Esophagus muscularis mucosa (tissue), 4 donors: ENCODE data around the gene CRACDL. TPM values are rescaled to one million over a fixed set of nuclear protein-coding genes. Genes with fewer than 3 reads are reported as not detected.

Source experiments
- DNase-seq: peaks from one replicate; pipeline ENCODE4 v3.0.0-alpha.2; 2017; ENCODE audit errors: extremely low spot score
- H3K27ac ChIP-seq, 4 donors: fragments of 200-600 bp; sonication (generic); replicated peaks in 1 of 4; 1 replicate in 3 of 4; 2 replicates in 1 of 4; pipeline ENCODE4 v1.5.1; 2016 to 2019; ENCODE audit warnings: mild to moderate bottlenecking in 1 of 4
- H3K27me3 ChIP-seq, 4 donors: fragments of 200-600 bp; sonication (generic); one replicate each; pipeline versions ENCODE4 v1.5.1 to v1.6.0; 2016 to 2019
- H3K36me3 ChIP-seq, 4 donors: fragments of 200-600 bp; sonication (generic); one replicate each; pipeline ENCODE4 v1.5.1; 2016 to 2019
- H3K4me1 ChIP-seq, 4 donors: fragments of 200-600 bp; sonication (generic); one replicate each; pipeline ENCODE4 v1.5.1; 2016 to 2019
- H3K4me3 ChIP-seq, 4 donors: fragments of 200-600 bp; sonication (generic); 1 replicate in 2 of 4; 2 replicates in 2 of 4; pipeline ENCODE4 v1.5.1; 2016 to 2019; ENCODE audit warnings: mild to moderate bottlenecking in 4 of 4, moderate library complexity in 1 of 4
- H3K9me3 ChIP-seq, 4 donors: fragments of 200-600 bp; sonication (generic); 1 replicate in 3 of 4; 2 replicates in 1 of 4; pipeline ENCODE4 v1.5.1; 2016 to 2019
- CTCF ChIP-seq, 3 experiments: fragments of 200-600 bp in 2 of 3; fragments of 450-650 bp in 1 of 3; sonication (generic) in 2 of 3; IDR thresholded peaks; one replicate each; pipeline ENCODE4 v1.5.1; 2017 to 2019; ENCODE audit warnings: antibody characterized with exemption in 3 of 3, mild to moderate bottlenecking in 2 of 3, moderate library complexity in 1 of 3
- EP300 ChIP-seq: sonication (generic); formaldehyde crosslinking; IDR thresholded peaks from one replicate; pipeline ENCODE4 v1.6.1; 2017; ENCODE audit warnings: antibody characterized with exemption
- POLR2A ChIP-seq: fragments of 450-650 bp; IDR thresholded peaks from one replicate; pipeline ENCODE4 v1.6.1; 2017; ENCODE audit warnings: antibody characterized with exemption, moderate library complexity, mild to moderate bottlenecking, low read depth
- POLR2AphosphoS5 ChIP-seq, 2 donors: sonication (generic); formaldehyde crosslinking; IDR thresholded peaks; one replicate each; pipeline ENCODE4 v1.6.1; 2017; ENCODE audit warnings: antibody characterized with exemption in 2 of 2
- WGBS: methylation state at CpG from one replicate; pipeline ENCODE4 v1.1.5; 2018; 5-methylcytosine and 5-hydroxymethylcytosine counted together
- intact Hi-C: fragments of 100-400 bp; cut with DNase I; formaldehyde crosslinking; loops from one replicate; pipeline ENCODE4 v1.15.1; 2023
- total RNA-seq, 4 donors: library from RNA; depleted of rRNA; stranded (reverse); fragments of >200 nt; gene quantifications; one replicate each; pipeline versions ENCODE4 v1.1.0 to v1.2.1, GENCODE V29; 2016

CRACDL gene
- total RNA-seq, 4 donors from 2014 or later = 1.7 to 4.7 (median 3.3) TPM

GRCh38 chr2:98799375-98800329 is 136.4 kb downstream of the CRACDL start:
- Histone ChIP-seq H3K27ac (peak overlapping the region in 3 of 4 donors; percentile 6 to 61 (median 35)), H3K9me3 (no peaks in the 10 kb centered on the region), H3K36me3 (peaks cover 0 to 20% (median 0%) of the 10 kb centered on the region in 4 donors), H3K4me1 (peaks cover 0 to 4% (median under 1%) of the 10 kb centered on the region in 4 donors), H3K27me3 (no peaks in the 10 kb centered on the region), H3K4me3 (no peak overlapping the region)
- intact Hi-C loops = no loop called here
- 82% methylated on average over 10 of the region's 10 CpGs for WGBS
- DNase-seq = peak; percentile 79
- TF ChIP-seq POLR2AphosphoS5 (IDR thresholded peaks at IDR 0.05) (no peak), CTCF (IDR thresholded peaks at IDR 0.05) (no peak), POLR2A (no peak), EP300 (no peak)

- Histone ChIP-seq H3K4me1 (peaks cover 0 to 8% (median 2%) of the 10 kb centered on the region in 4 donors), H3K36me3 (peaks cover 0 to 36% (median 0%) of the 10 kb centered on the region in 4 donors), H3K4me3 (no peak overlapping the region), H3K27me3 (no peaks in the 10 kb centered on the region), H3K27ac (no peak overlapping the region), H3K9me3 (no peaks in the 10 kb centered on the region)
- intact Hi-C loops = no loop called here
- no peak for TF ChIP-seq EP300
- peak; percentile 64 for DNase-seq
- WGBS = 84% methylated on average over 11 of the region's 19 CpGs
Measured at GRCh38 chr2:98796775-98797544, 139.1 kb downstream of the CRACDL start.

- intact Hi-C loops = no loop called here
- no peaks in the 10 kb centered on the region for H3K9me3 ChIP-seq
- H3K4me1 ChIP-seq = peaks cover 0 to 8% (median 2%) of the 10 kb centered on the region in 4 donors
- H3K27me3 ChIP-seq = no peaks in the 10 kb centered on the region
- H3K4me3 ChIP-seq = no peak overlapping the region
- no peak overlapping the region for H3K27ac ChIP-seq
- peak; percentile 91 for DNase-seq
- 76% methylated on average over 13 of the region's 14 CpGs for WGBS
- H3K36me3 ChIP-seq = peaks cover 0 to 36% (median 0%) of the 10 kb centered on the region in 4 donors
- TF ChIP-seq CTCF (IDR thresholded peaks at IDR 0.05) = no peak
- peak; percentile 11 to 24 for TF ChIP-seq POLR2AphosphoS5 (IDR thresholded peaks at IDR 0.05)
Measured at GRCh38 chr2:98795891-98796676, 139.9 kb downstream of the CRACDL start.

- Histone ChIP-seq H3K36me3 (peaks cover 0 to 36% (median 0%) of the 10 kb centered on the region in 4 donors), H3K27me3 (no peaks in the 10 kb centered on the region), H3K9me3 (no peaks in the 10 kb centered on the region), H3K27ac (no peak overlapping the region), H3K4me1 (peaks cover 0 to 8% (median 0%) of the 10 kb centered on the region in 4 donors), H3K4me3 (no peak overlapping the region)
- TF ChIP-seq POLR2AphosphoS5 (IDR thresholded peaks at IDR 0.05) (no peak), EP300 (no peak), CTCF (IDR thresholded peaks at IDR 0.05) (no peak)
- WGBS = 77% methylated on average over 11 of the region's 11 CpGs
- peak; percentile 37 for DNase-seq
- intact Hi-C loops = no loop called here
Measured at GRCh38 chr2:98793897-98794830, 141.9 kb downstream of the CRACDL start.
